WTC11 (cell line): ENCODE data around the gene FHIT.

Experiments
- CREB1 ChIP-seq: sonication (generic); formaldehyde crosslinking; IDR thresholded peaks from 2 replicates; pipeline ENCODE4 v1.8.0; 2023; ENCODE audit warnings: mild to moderate bottlenecking, missing genetic modification reagents
- ELF4 ChIP-seq: sonication (generic); formaldehyde crosslinking; IDR thresholded peaks from 2 replicates; pipeline ENCODE4 v1.8.1; 2022; ENCODE audit warnings: low read depth, mild to moderate bottlenecking, moderate library complexity, missing genetic modification reagents
- ERG ChIP-seq: fragments of 250-450 bp; sonication (Bioruptor Pico); IDR thresholded peaks from 2 replicates; pipeline ENCODE4 v1.8.0; 2021; ENCODE audit warnings: mild to moderate bottlenecking
- FOXP4 ChIP-seq: sonication (generic); formaldehyde crosslinking; IDR thresholded peaks from 2 replicates; pipeline ENCODE4 v1.8.0; 2022; ENCODE audit warnings: mild to moderate bottlenecking, missing genetic modification reagents
- GABPB1 ChIP-seq: sonication (generic); formaldehyde crosslinking; IDR thresholded peaks from 2 replicates; pipeline ENCODE4 v1.8.1; 2023; ENCODE audit warnings: mild to moderate bottlenecking, missing genetic modification reagents
- GRHL2 ChIP-seq: fragments of 250-450 bp; sonication (Bioruptor Pico); IDR thresholded peaks from 2 replicates; pipeline ENCODE4 v1.8.0; 2022; ENCODE audit warnings: mild to moderate bottlenecking, moderate library complexity; ENCODE audit not compliant: insufficient replicate concordance, severe bottlenecking
- JAZF1 ChIP-seq: fragments of 250-450 bp; sonication (Bioruptor Pico); IDR thresholded peaks from 2 replicates; pipeline ENCODE4 v1.9.0; 2021; ENCODE audit warnings: moderate library complexity, mild to moderate bottlenecking, inconsistent platforms
- TEAD4 ChIP-seq: sonication (generic); formaldehyde crosslinking; IDR thresholded peaks from 2 replicates; pipeline ENCODE4 v1.8.0; 2022; ENCODE audit warnings: mild to moderate bottlenecking, missing genetic modification reagents
- USF1 ChIP-seq: sonication (generic); formaldehyde crosslinking; IDR thresholded peaks from 2 replicates; pipeline ENCODE4 v1.8.0; 2022; ENCODE audit warnings: mild to moderate bottlenecking, missing genetic modification reagents
- TF ChIP-seq, protein P1 (sequence below): fragments of 200-600 bp; IDR thresholded peaks from 2 replicates; pipeline ENCODE4 v1.8.0; 2022; ENCODE audit warnings: antibody characterized with exemption
- TF ChIP-seq, protein P2 (sequence below): sonication (generic); formaldehyde crosslinking; IDR thresholded peaks from 2 replicates; pipeline ENCODE4 v1.8.1; 2022; ENCODE audit warnings: mild to moderate bottlenecking, moderate library complexity, missing genetic modification reagents
- TF ChIP-seq, protein P3 (sequence below): sonication (generic); formaldehyde crosslinking; IDR thresholded peaks from 2 replicates; pipeline ENCODE4 v1.8.0; 2022; ENCODE audit warnings: mild to moderate bottlenecking, missing genetic modification reagents

GRCh38 chr3:61194892-61195538 is 56.2 kb downstream of the FHIT start:
- TF ChIP-seq, protein P1, sequence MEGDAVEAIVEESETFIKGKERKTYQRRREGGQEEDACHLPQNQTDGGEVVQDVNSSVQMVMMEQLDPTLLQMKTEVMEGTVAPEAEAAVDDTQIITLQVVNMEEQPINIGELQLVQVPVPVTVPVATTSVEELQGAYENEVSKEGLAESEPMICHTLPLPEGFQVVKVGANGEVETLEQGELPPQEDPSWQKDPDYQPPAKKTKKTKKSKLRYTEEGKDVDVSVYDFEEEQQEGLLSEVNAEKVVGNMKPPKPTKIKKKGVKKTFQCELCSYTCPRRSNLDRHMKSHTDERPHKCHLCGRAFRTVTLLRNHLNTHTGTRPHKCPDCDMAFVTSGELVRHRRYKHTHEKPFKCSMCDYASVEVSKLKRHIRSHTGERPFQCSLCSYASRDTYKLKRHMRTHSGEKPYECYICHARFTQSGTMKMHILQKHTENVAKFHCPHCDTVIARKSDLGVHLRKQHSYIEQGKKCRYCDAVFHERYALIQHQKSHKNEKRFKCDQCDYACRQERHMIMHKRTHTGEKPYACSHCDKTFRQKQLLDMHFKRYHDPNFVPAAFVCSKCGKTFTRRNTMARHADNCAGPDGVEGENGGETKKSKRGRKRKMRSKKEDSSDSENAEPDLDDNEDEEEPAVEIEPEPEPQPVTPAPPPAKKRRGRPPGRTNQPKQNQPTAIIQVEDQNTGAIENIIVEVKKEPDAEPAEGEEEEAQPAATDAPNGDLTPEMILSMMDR, result no peak
- TF ChIP-seq, protein P2, sequence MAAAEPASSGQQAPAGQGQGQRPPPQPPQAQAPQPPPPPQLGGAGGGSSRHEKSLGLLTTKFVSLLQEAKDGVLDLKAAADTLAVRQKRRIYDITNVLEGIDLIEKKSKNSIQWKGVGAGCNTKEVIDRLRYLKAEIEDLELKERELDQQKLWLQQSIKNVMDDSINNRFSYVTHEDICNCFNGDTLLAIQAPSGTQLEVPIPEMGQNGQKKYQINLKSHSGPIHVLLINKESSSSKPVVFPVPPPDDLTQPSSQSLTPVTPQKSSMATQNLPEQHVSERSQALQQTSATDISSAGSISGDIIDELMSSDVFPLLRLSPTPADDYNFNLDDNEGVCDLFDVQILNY (CRISPR knock-in tag), result no peak
- TF ChIP-seq CREB1 (CRISPR knock-in tag) (no peak), ELF4 (no peak), FOXP4 (CRISPR knock-in tag) (no peak), TEAD4 (CRISPR knock-in tag) (no peak), ERG (CRISPR knock-in tag) (no peak), JAZF1 (CRISPR knock-in tag) (no peak), GRHL2 (CRISPR knock-in tag) (no peak), GABPB1 (CRISPR knock-in tag) (no peak), USF1 (CRISPR knock-in tag) (no peak)
- TF ChIP-seq, protein P3, sequence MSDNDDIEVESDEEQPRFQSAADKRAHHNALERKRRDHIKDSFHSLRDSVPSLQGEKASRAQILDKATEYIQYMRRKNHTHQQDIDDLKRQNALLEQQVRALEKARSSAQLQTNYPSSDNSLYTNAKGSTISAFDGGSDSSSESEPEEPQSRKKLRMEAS, result no peak
